ENCODE data around the gene TOM1L2.

TOM1L2 gene

GRCh38 chr17:17982801-17983200, 10.6 kb upstream of the TOM1L2 start:
- Histone ChIP-seq H3K9ac (ENCODE audit: low read length) (no peak overlapping the region), H3K27ac (ENCODE audit: low read depth, low read length) (no peak overlapping the region), H3K27me3 (ENCODE audit: control insufficient read depth in 1 of 2, insufficient read depth in 2 of 2, low read length in 2 of 2) (no peaks in the 10 kb centered on the region)

GRCh38 chr17:17981330-17981729, 9.1 kb upstream of the TOM1L2 start:
- Histone ChIP-seq H3K9me3 (ENCODE audit: low read length) (no peaks in the 10 kb centered on the region), H3K27me3 (ENCODE audit: control insufficient read depth in 1 of 2, insufficient read depth in 2 of 2, low read length in 2 of 2) (no peaks in the 10 kb centered on the region), H3K9ac (ENCODE audit: low read length) (no peak overlapping the region), H3K4me1 (ENCODE audit: insufficient read depth, low read length) (no peaks in the 10 kb centered on the region), H3K27ac (ENCODE audit: low read depth, low read length) (no peak overlapping the region), H3K36me3 (ENCODE audit: insufficient read depth, low read length) (no peaks in the 10 kb centered on the region), H3K4me3 (ENCODE audit: low read depth in 1 of 2, low read length in 2 of 2) (no peak overlapping the region)

More at GRCh38 chr17:17982801-17983200, 10.6 kb upstream of the TOM1L2 start:
- Histone ChIP-seq H3K4me3 (ENCODE audit: low read depth in 1 of 2, low read length in 2 of 2) (no peak overlapping the region), H3K36me3 (ENCODE audit: insufficient read depth, low read length) (no peaks in the 10 kb centered on the region), H3K4me1 (ENCODE audit: insufficient read depth, low read length) (no peaks in the 10 kb centered on the region), H3K9me3 (ENCODE audit: low read length) (no peaks in the 10 kb centered on the region)

- no peak overlapping the region for H3K9ac ChIP-seq (ENCODE audit: low read length)
- no peak overlapping the region for H3K27ac ChIP-seq (ENCODE audit: low read depth, low read length)
- no peaks in the 10 kb centered on the region for H3K27me3 ChIP-seq (ENCODE audit: control insufficient read depth in 1 of 2, insufficient read depth in 2 of 2, low read length in 2 of 2)
- no peaks in the 10 kb centered on the region for H3K36me3 ChIP-seq (ENCODE audit: insufficient read depth, low read length)
- no peaks in the 10 kb centered on the region for H3K9me3 ChIP-seq (ENCODE audit: low read length)
- H3K4me3 ChIP-seq (ENCODE audit: low read depth in 1 of 2, low read length in 2 of 2), result no peak overlapping the region
- no peaks in the 10 kb centered on the region for H3K4me1 ChIP-seq (ENCODE audit: insufficient read depth, low read length)
Observed at GRCh38 chr17:17979778-17980177, 7.6 kb upstream of the TOM1L2 start.

- no peak overlapping the region for H3K27ac ChIP-seq (ENCODE audit: low read depth, low read length)
- H3K9ac ChIP-seq (ENCODE audit: low read length), result no peak overlapping the region
- no peaks in the 10 kb centered on the region for H3K4me1 ChIP-seq (ENCODE audit: insufficient read depth, low read length)
- H3K27me3 ChIP-seq (ENCODE audit: control insufficient read depth in 1 of 2, insufficient read depth in 2 of 2, low read length in 2 of 2), result no peaks in the 10 kb centered on the region
- H3K9me3 ChIP-seq (ENCODE audit: low read length), result no peaks in the 10 kb centered on the region
- H3K4me3 ChIP-seq (ENCODE audit: low read depth in 1 of 2, low read length in 2 of 2), result no peak overlapping the region
- H3K36me3 ChIP-seq (ENCODE audit: insufficient read depth, low read length), result no peaks in the 10 kb centered on the region
Observed at GRCh38 chr17:17978481-17979424, 6.6 kb upstream of the TOM1L2 start.

GRCh38 chr17:17976931-17977570, 4.9 kb upstream of the TOM1L2 start:
- no peaks in the 10 kb centered on the region for H3K36me3 ChIP-seq (ENCODE audit: insufficient read depth, low read length)
- H3K4me1 ChIP-seq (ENCODE audit: insufficient read depth, low read length), result no peaks in the 10 kb centered on the region
- no peaks in the 10 kb centered on the region for H3K9me3 ChIP-seq (ENCODE audit: low read length)
- no peak overlapping the region for H3K27ac ChIP-seq (ENCODE audit: low read depth, low read length)
- H3K4me3 ChIP-seq (ENCODE audit: low read depth in 1 of 2, low read length in 2 of 2), result no peak overlapping the region
- H3K27me3 ChIP-seq (ENCODE audit: control insufficient read depth in 1 of 2, insufficient read depth in 2 of 2, low read length in 2 of 2), result no peaks in the 10 kb centered on the region
- H3K9ac ChIP-seq (ENCODE audit: low read length), result no peak overlapping the region

GRCh38 chr17:17975436-17975835, 3.2 kb upstream of the TOM1L2 start:
- Histone ChIP-seq H3K9ac (ENCODE audit: low read length) (no peak overlapping the region), H3K36me3 (ENCODE audit: insufficient read depth, low read length) (no peaks in the 10 kb centered on the region), H3K4me3 (ENCODE audit: low read depth in 1 of 2, low read length in 2 of 2) (no peak overlapping the region)

GRCh38 chr17:17972952-17973254, 703 bp upstream of the TOM1L2 start:
- Histone ChIP-seq H3K27ac (ENCODE audit: low read depth, low read length) (peak overlapping the region; percentile 38), H3K27me3 (ENCODE audit: control insufficient read depth in 1 of 2, insufficient read depth in 2 of 2, low read length in 2 of 2) (no peaks in the 10 kb centered on the region), H3K4me3 (ENCODE audit: low read depth in 1 of 2, low read length in 2 of 2) (peak overlapping the region; percentile 56 to 57), H3K9ac (ENCODE audit: low read length) (no peak overlapping the region), H3K4me1 (ENCODE audit: insufficient read depth, low read length) (peaks cover 14% of the 10 kb centered on the region), H3K36me3 (ENCODE audit: insufficient read depth, low read length) (no peaks in the 10 kb centered on the region), H3K9me3 (ENCODE audit: low read length) (no peaks in the 10 kb centered on the region)

More at GRCh38 chr17:17975436-17975835, 3.2 kb upstream of the TOM1L2 start:
- no peaks in the 10 kb centered on the region for H3K27me3 ChIP-seq (ENCODE audit: control insufficient read depth in 1 of 2, insufficient read depth in 2 of 2, low read length in 2 of 2)
- H3K27ac ChIP-seq (ENCODE audit: low read depth, low read length), result no peak overlapping the region
- H3K9me3 ChIP-seq (ENCODE audit: low read length), result no peaks in the 10 kb centered on the region
- peaks cover 11% of the 10 kb centered on the region for H3K4me1 ChIP-seq (ENCODE audit: insufficient read depth, low read length)

- H3K4me3 ChIP-seq (ENCODE audit: low read depth in 1 of 2, low read length in 2 of 2), result peak overlapping the region; percentile 72 to 93
- H3K27ac ChIP-seq (ENCODE audit: low read depth, low read length), result peak overlapping the region; percentile 71
- H3K36me3 ChIP-seq (ENCODE audit: insufficient read depth, low read length), result no peaks in the 10 kb centered on the region
- H3K9me3 ChIP-seq (ENCODE audit: low read length), result no peaks in the 10 kb centered on the region
- H3K9ac ChIP-seq (ENCODE audit: low read length), result peak overlapping the region; percentile 76
- peaks cover 16% of the 10 kb centered on the region for H3K4me1 ChIP-seq (ENCODE audit: insufficient read depth, low read length)
- no peaks in the 10 kb centered on the region for H3K27me3 ChIP-seq (ENCODE audit: control insufficient read depth in 1 of 2, insufficient read depth in 2 of 2, low read length in 2 of 2)
Observed at GRCh38 chr17:17971431-17972125, 622 bp downstream of the TOM1L2 start.

- Histone ChIP-seq H3K27ac (ENCODE audit: low read depth, low read length) (peak overlapping the region; percentile 71), H3K4me3 (ENCODE audit: low read depth in 1 of 2, low read length in 2 of 2) (peak overlapping the region; percentile 72 to 93), H3K9ac (ENCODE audit: low read length) (peak overlapping the region; percentile 76), H3K36me3 (ENCODE audit: insufficient read depth, low read length) (no peaks in the 10 kb centered on the region), H3K4me1 (ENCODE audit: insufficient read depth, low read length) (peaks cover 16% of the 10 kb centered on the region), H3K9me3 (ENCODE audit: low read length) (no peaks in the 10 kb centered on the region), H3K27me3 (ENCODE audit: control insufficient read depth in 1 of 2, insufficient read depth in 2 of 2, low read length in 2 of 2) (no peaks in the 10 kb centered on the region)
Observed at GRCh38 chr17:17970699-17971430, 1.3 kb downstream of the TOM1L2 start.

- Histone ChIP-seq H3K4me1 (ENCODE audit: insufficient read depth, low read length) (peaks cover 29% of the 10 kb centered on the region), H3K27ac (ENCODE audit: low read depth, low read length) (no peak overlapping the region)
Observed at GRCh38 chr17:17966399-17966798, 5.8 kb downstream of the TOM1L2 start.

More at GRCh38 chr17:17966399-17966798, 5.8 kb downstream of the TOM1L2 start:
- Histone ChIP-seq H3K9me3 (ENCODE audit: low read length) (no peaks in the 10 kb centered on the region), H3K4me3 (ENCODE audit: low read depth in 1 of 2, low read length in 2 of 2) (no peak overlapping the region), H3K9ac (ENCODE audit: low read length) (no peak overlapping the region), H3K27me3 (ENCODE audit: control insufficient read depth in 1 of 2, insufficient read depth in 2 of 2, low read length in 2 of 2) (no peaks in the 10 kb centered on the region), H3K36me3 (ENCODE audit: insufficient read depth, low read length) (no peaks in the 10 kb centered on the region)

All from muscle layer of colon (tissue), 2 donors.